Heart left ventricle (tissue), 13 donors: ENCODE data around the gene B4GALNT4.

ENCODE experiments used
- CTCF ChIP-seq, 12 donors: fragments of 200-600 bp; sonication (generic) in 4 of 12; IDR thresholded peaks; one replicate each; pipeline versions ENCODE4 v1.5.0 to v1.8.0; 2018 to 2022; ENCODE audit warnings: antibody characterized with exemption in 12 of 12, mild to moderate bottlenecking in 5 of 12
- POLR2A ChIP-seq, 2 donors: fragments of 450-650 bp; IDR thresholded peaks; one replicate each; pipeline ENCODE4 v1.6.1; 2017; ENCODE audit warnings: antibody characterized with exemption in 2 of 2, mild to moderate bottlenecking in 2 of 2, moderate library complexity in 2 of 2
- donor health status: ischemic (EF 13 %, LVEDD 7.1; RV severe dilation, severe dysfunction).
- donor health status: DM: no; HTN: yes; CAD: no.
- donor health status: DM: no; HTN: no; CAD: no.
- donor health status: ischemic (EF 25% LVEDD 6.9; RV normal size, moderate dysfunction).
- donor health status: ischemic (EF 25% LVEDD 5.7; RV mildly dilated, moderate dysfunction).
- donor health status: ischemic (EF 35%, LVEDD 5.7; RV mildly dilated, moderate dysfunction).
- donor health status: nonischemic (EF 11% LVEDD 7.7; RV severe dilation, severe dysfunction).
- donor health status: DM: yes; HTN: yes; CAD: no.
- donor health status: PGD.
- donor health status: ischemic (EF 29% LVEDD 5.4; RV normal size, mild dysfunction).
- donor health status: nonischemic (EF 23%, LVEDD 6.1; RV moderate dilation, normal function).

DNA sequence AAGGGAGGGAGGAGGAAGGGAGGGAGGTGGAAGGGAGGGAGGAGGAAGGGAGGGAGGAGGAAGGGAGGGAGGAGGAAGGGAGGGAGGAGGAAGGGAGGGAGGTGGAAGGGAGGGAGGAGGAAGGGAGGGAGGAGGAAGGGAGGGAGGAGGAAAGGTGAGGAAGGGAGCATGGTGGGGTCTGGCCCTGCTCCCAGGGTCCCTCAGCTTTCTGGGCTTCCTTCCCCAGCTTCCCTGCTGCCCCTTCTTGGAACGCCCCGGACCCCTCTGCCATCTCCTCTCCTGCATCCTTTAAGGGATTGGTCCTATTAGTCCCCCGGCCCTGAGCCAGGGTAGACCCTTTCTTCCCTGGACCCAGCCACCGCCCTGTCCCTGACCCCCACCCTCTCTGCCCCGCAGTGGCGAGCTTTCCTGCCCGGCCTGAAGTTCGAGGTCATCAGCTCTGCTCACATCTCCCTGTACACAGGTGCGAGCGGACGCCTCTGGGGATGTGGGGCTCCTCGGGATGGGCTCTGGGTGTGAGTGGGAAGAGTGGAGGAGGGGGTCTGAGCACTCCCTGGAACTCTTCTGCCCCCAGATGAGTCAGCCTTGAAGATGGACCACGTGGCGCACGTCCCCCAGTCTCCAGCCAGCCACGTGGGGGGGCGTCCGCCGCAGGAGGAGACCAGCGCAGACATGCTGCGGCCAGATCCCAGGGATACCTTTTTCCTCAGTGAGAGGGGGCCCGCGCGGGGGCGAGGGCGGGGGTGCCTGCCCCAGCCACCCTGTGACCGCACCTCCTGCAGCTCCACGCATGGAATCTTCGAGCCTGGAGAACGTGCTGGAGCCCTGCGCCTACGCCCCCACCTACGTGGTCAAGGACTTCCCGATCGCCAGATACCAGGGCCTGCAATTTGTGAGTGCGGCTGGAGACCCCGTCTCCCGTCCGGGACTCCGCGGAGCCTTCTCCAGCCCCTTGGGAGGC is 6.0 kb downstream of the B4GALNT4 start:
- TF ChIP-seq CTCF (IDR thresholded peaks at IDR 0.05), result no peak
- no peak for TF ChIP-seq POLR2A (IDR thresholded peaks at IDR 0.05)
